NCI-H1417 (cell line): Measurements from ENCODE around the gene MRPL21.
"Not testable (repeated sequence)": the region's sequence is repeated elsewhere in the genome, so short reads cannot be mapped to it uniquely, and the experiment has no call there.

ENCODE experiments used
- DNase-seq, 3 experiments: peaks; one replicate each; lab custom pipeline; 2025; lab: John Stamatoyannopoulos, UW

MRPL21 gene

GRCh38 chr11:68868221-68868835 is 35.3 kb downstream of the MRPL21 start:
- no peak for DNase-seq

GRCh38 chr11:68867066-68867465 is 36.6 kb downstream of the MRPL21 start:
- no peak for DNase-seq

GRCh38 chr11:68865241-68865640 is 38.4 kb downstream of the MRPL21 start:
- DNase-seq: no peak

- DNase-seq: no peak
Measured at GRCh38 chr11:68863553-68864265, 39.9 kb downstream of the MRPL21 start.

GRCh38 chr11:68862421-68862820 is 41.2 kb downstream of the MRPL21 start:
- no peak for DNase-seq

- DNase-seq: no peak
Measured at GRCh38 chr11:68859123-68859522, 44.5 kb downstream of the MRPL21 start.

GRCh38 chr11:68857037-68857586 is 46.5 kb downstream of the MRPL21 start:
- DNase-seq: no peak

GRCh38 chr11:68856425-68857030 is 47.1 kb downstream of the MRPL21 start:
- not testable (repeated sequence) for DNase-seq

- DNase-seq: no peak
Measured at GRCh38 chr11:68855205-68855981, 48.2 kb downstream of the MRPL21 start.

GRCh38 chr11:68854273-68854958 is 49.2 kb downstream of the MRPL21 start:
- no peak for DNase-seq

- no peak for DNase-seq
Measured at GRCh38 chr11:68852628-68853027, 51.0 kb downstream of the MRPL21 start.

- no peak for DNase-seq
Measured at GRCh38 chr11:68848429-68848828, 55.2 kb downstream of the MRPL21 start.

- no peak for DNase-seq
Measured at GRCh38 chr11:68847395-68847794, 56.2 kb downstream of the MRPL21 start.

GRCh38 chr11:68845351-68846002 is 58.2 kb downstream of the MRPL21 start:
- no peak for DNase-seq

- no peak for DNase-seq
Measured at GRCh38 chr11:68844801-68845200, 58.8 kb downstream of the MRPL21 start.

GRCh38 chr11:68844376-68844775 is 59.3 kb downstream of the MRPL21 start:
- no peak for DNase-seq

- peak; percentile 80 to 95 (median 94) for DNase-seq
Measured at GRCh38 chr11:68843703-68844312, 59.8 kb downstream of the MRPL21 start.

- peak in 1 of 3 experiments; percentile 43 for DNase-seq
Measured at GRCh38 chr11:68843052-68843561, 60.5 kb downstream of the MRPL21 start.

GRCh38 chr11:68842427-68843051 is 61.1 kb downstream of the MRPL21 start:
- DNase-seq: no peak
